PC-3 (cell line): Measurements from ENCODE around the gene LLGL2. TPM values are rescaled to one million over a fixed set of nuclear protein-coding genes. Genes with fewer than 3 reads are reported as not detected.

Source experiments
- ATAC-seq: fragments of 200-7000 bp; cut with Tn5 transposase; 2 replicates; pipeline ENCODE4 v1.9.1; 2020; ENCODE audit warnings: mild to moderate bottlenecking, moderate library complexity
- BruUV-seq: library from RNA; stranded (reverse); fragments of 400-500 nt; replicated peaks from 2 replicates; lab custom pipeline; 2021; lab: Mats Ljungman, UMichigan
- CTCF ChIA-PET: fragments of 300-600 bp; sonication (Branson Sonifier 250); formaldehyde crosslinking; loops from one replicate; lab custom pipeline; 2022; ENCODE audit warnings: antibody characterized with exemption; lab: Charles Lee
- POLR2A ChIA-PET: fragments of 300-600 bp; sonication (Branson Sonifier 250); formaldehyde crosslinking; loops from one replicate; lab custom pipeline; 2022; ENCODE audit warnings: antibody characterized with exemption; ENCODE audit not compliant: unreplicated experiment; lab: Charles Lee
- DNase-seq: peaks from one replicate; pipeline ENCODE4 v3.0.0-alpha.2; 2015
- H2AFZ ChIP-seq: fragments of 300-600 bp; sonication (generic); 2 replicates; pipeline ENCODE4 v1.6.0; 2016; ENCODE audit warnings: antibody characterized with exemption, low read length
- H3F3A ChIP-seq: fragments of 300-600 bp; sonication (generic); one replicate; pipeline ENCODE4 v1.6.0; 2017; ENCODE audit warnings: antibody characterized with exemption, low read length, control low read depth, mild to moderate bottlenecking; ENCODE audit not compliant: unreplicated experiment
- H3K27ac ChIP-seq: fragments of 300-600 bp; sonication (generic); 2 replicates; pipeline ENCODE4 v1.5.1; 2016; ENCODE audit warnings: mild to moderate bottlenecking, low read length
- H3K27me3 ChIP-seq: fragments of 300-600 bp; sonication (generic); 2 replicates; pipeline ENCODE4 v1.6.1; 2016; ENCODE audit warnings: low read length, mixed read lengths
- H3K36me3 ChIP-seq: fragments of 300-600 bp; sonication (generic); 2 replicates; pipeline ENCODE4 v1.6.1; 2016; ENCODE audit warnings: low read depth, mixed run types, low read length, mixed read lengths
- H3K4me1 ChIP-seq: fragments of 300-600 bp; sonication (generic); 2 replicates; pipeline ENCODE4 v1.5.1; 2016; ENCODE audit warnings: low read length; ENCODE audit not compliant: insufficient read depth
- H3K4me2 ChIP-seq: fragments of 300-600 bp; sonication (generic); 2 replicates; pipeline ENCODE4 v1.6.0; 2016; ENCODE audit warnings: low read length
- H3K4me3 ChIP-seq: fragments of 300-600 bp; sonication (generic); 2 replicates; pipeline ENCODE4 v1.5.1; 2016; ENCODE audit warnings: mild to moderate bottlenecking, low read length, mixed read lengths
- H3K79me2 ChIP-seq: fragments of 300-600 bp; sonication (generic); 2 replicates; pipeline ENCODE4 v1.6.1; 2017; ENCODE audit warnings: low read length, mixed read lengths
- H3K9ac ChIP-seq: fragments of 300-600 bp; sonication (generic); 2 replicates; pipeline ENCODE4 v1.6.0; 2016; ENCODE audit warnings: mild to moderate bottlenecking, low read length
- H3K9me2 ChIP-seq: fragments of 300-600 bp; sonication (generic); replicated peaks from 2 replicates; pipeline ENCODE4 v1.6.1; 2016; ENCODE audit warnings: mixed run types, low read length, mixed read lengths
- H3K9me3 ChIP-seq: fragments of 300-600 bp; sonication (generic); 2 replicates; pipeline ENCODE4 v1.6.1; 2016; ENCODE audit warnings: low read length, mixed read lengths
- H4K20me1 ChIP-seq: fragments of 300-600 bp; sonication (generic); 2 replicates; pipeline ENCODE4 v1.6.1; 2016; ENCODE audit warnings: low read length, mixed read lengths
- EZH2 ChIP-seq: fragments of 300-600 bp; sonication (generic); IDR thresholded peaks from one replicate; pipeline ENCODE4 v1.6.1; 2017; ENCODE audit warnings: antibody characterized with exemption, mild to moderate bottlenecking, low read length; ENCODE audit not compliant: unreplicated experiment
- EZH2phosphoT487 ChIP-seq: fragments of 300-600 bp; sonication (generic); IDR thresholded peaks from 2 replicates; pipeline ENCODE4 v1.6.1; 2018; ENCODE audit warnings: mild to moderate bottlenecking, antibody characterized with exemption, low read length, borderline replicate concordance
- intact Hi-C: fragments of 100-400 bp; cut with micrococcal nuclease; formaldehyde crosslinking; loops from 2 replicates; pipeline ENCODE4 v1.9.0; 2023
- total RNA-seq: library from RNA; depleted of rRNA; stranded (reverse); fragments of >200 nt; gene quantifications from 2 replicates; pipeline ENCODE4 v1.2.3, GENCODE V29; 2014
- TF ChIP-seq, protein P1 (sequence below): fragments of 300-600 bp; sonication (generic); conservative IDR thresholded peaks from 2 replicates; pipeline ENCODE4 v1.5.1; 2017; ENCODE audit warnings: antibody characterized with exemption, low read depth, mild to moderate bottlenecking, low read length

The LLGL2 gene
- total RNA-seq, 1 experiment from 2014 or later: 92.9 TPM

DNA sequence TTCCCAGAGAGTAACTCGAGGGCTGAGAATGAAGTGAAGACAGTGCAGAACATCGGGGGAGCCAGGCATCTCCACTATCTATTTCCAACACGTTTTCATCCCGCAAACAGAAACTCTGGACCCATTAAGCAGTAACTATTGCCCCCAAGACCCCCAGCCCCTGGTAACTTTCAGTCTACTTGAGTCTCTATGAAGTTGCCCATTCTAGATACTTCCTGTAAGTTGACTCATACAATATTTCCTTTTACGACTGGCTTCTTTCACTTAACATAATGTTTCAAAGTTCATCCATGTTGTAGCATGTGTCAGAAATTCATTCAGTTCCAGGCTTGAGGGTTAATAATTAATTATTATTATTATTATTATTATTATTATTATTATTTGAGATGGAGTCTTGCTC is 81.6 kb downstream of the LLGL2 start:
- ATAC-seq (no peak), DNase-seq (no peak)
- H3K79me2 ChIP-seq: no peaks in the 10 kb centered on the region
- intact Hi-C loops: no loop called here
- no peak overlapping the region for H3K9ac ChIP-seq
- ChIA-PET POLR2A (no interaction called here), CTCF (no interaction called here)
- H3K36me3 ChIP-seq: no peaks in the 10 kb centered on the region
- peaks cover 22% of the 10 kb centered on the region for H3K4me1 ChIP-seq
- no peaks in the 10 kb centered on the region for H3K9me3 ChIP-seq
- no peak overlapping the region for H2AFZ ChIP-seq
- no peaks in the 10 kb centered on the region for H3K27me3 ChIP-seq
- no peaks in the 10 kb centered on the region for H4K20me1 ChIP-seq
- no peak overlapping the region for H3K4me3 ChIP-seq
- no peaks in the 10 kb centered on the region for H3F3A ChIP-seq
- BruUV-seq: no TSS peak
- H3K4me2 ChIP-seq: no peak overlapping the region
- H3K27ac ChIP-seq: no peak overlapping the region
- no peaks in the 10 kb centered on the region for H3K9me2 ChIP-seq
- no peak for TF ChIP-seq EZH2phosphoT487
- TF ChIP-seq, protein P1, sequence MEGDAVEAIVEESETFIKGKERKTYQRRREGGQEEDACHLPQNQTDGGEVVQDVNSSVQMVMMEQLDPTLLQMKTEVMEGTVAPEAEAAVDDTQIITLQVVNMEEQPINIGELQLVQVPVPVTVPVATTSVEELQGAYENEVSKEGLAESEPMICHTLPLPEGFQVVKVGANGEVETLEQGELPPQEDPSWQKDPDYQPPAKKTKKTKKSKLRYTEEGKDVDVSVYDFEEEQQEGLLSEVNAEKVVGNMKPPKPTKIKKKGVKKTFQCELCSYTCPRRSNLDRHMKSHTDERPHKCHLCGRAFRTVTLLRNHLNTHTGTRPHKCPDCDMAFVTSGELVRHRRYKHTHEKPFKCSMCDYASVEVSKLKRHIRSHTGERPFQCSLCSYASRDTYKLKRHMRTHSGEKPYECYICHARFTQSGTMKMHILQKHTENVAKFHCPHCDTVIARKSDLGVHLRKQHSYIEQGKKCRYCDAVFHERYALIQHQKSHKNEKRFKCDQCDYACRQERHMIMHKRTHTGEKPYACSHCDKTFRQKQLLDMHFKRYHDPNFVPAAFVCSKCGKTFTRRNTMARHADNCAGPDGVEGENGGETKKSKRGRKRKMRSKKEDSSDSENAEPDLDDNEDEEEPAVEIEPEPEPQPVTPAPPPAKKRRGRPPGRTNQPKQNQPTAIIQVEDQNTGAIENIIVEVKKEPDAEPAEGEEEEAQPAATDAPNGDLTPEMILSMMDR: no peak
- no peak for TF ChIP-seq EZH2

DNA sequence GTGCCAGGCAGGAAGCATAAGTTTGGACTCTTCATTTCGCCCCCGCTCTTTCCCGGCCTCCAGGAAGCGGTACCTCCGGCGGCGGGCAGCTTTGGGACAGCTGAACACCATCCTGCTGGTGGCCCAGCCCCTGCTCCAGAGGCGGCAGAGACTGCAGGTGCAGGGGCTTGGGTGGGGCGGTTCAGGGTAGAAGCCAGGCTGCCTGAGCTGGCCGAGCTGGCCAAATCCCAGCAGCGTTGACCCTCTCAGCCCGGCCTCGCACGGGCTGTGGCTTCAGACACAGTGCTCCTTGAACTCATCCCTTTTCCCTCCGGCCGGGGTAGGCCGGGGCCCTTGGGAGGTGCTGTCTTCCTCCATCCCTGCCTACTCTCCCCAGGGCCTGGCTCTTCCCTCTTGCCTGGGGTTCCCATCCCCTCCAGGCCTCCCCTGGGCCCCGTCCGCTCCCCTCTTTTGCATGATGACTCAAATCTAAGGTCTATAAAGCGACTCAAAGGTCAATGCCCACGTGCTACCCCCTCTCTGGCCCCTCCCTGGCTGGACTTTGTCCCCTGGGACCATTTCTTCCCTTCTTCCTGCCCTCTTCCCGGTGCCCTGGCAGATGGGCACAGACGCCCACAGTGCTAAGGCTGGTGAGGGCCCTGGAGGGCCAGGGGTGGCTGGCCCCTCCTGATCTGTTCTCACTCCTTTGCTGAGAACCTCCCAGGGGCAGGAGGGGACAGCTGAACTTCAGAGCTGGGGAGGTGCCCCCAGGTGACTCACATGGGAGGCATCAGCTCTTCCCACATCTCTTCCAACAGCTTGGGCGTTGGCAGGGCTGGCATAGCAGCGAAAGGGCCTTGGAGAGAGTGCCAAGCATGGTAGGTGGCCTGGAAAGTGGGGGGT is 84.8 kb downstream of the LLGL2 start:
- intact Hi-C loops: no loop called here
- no peaks in the 10 kb centered on the region for H3K27me3 ChIP-seq
- H3K9ac ChIP-seq: no peak overlapping the region
- H2AFZ ChIP-seq: 0 out of 2 replicates have a peak overlapping the region, but pooled peaks have one; percentile 1
- POLR2A ChIA-PET: no interaction called here
- no peak for TF ChIP-seq EZH2
- TF ChIP-seq, protein P1: no peak
- TF ChIP-seq EZH2phosphoT487: no peak
- no peaks in the 10 kb centered on the region for H4K20me1 ChIP-seq
- no peaks in the 10 kb centered on the region for H3K79me2 ChIP-seq
- H3F3A ChIP-seq: no peaks in the 10 kb centered on the region
- DNase-seq: peak; percentile 59
- H3K27ac ChIP-seq: no peak overlapping the region
- no TSS peak for BruUV-seq
- CTCF ChIA-PET: interaction anchor here (0.7 to 1.7 kb wide), 2 partner anchors 9 to 44 kb away, joined by 5 to 12 read pairs; no protein-coding TSS in a partner anchor
- H3K4me3 ChIP-seq: no peak overlapping the region
- ATAC-seq: peak; percentile 76
- H3K36me3 ChIP-seq: no peaks in the 10 kb centered on the region
- peak overlapping the region; percentile 17 for H3K4me2 ChIP-seq
- H3K9me2 ChIP-seq: no peaks in the 10 kb centered on the region
- peaks cover 12% of the 10 kb centered on the region for H3K4me1 ChIP-seq
- no peaks in the 10 kb centered on the region for H3K9me3 ChIP-seq
